ENCODE data around the gene LRP1B.

LRP1B gene

DNA sequence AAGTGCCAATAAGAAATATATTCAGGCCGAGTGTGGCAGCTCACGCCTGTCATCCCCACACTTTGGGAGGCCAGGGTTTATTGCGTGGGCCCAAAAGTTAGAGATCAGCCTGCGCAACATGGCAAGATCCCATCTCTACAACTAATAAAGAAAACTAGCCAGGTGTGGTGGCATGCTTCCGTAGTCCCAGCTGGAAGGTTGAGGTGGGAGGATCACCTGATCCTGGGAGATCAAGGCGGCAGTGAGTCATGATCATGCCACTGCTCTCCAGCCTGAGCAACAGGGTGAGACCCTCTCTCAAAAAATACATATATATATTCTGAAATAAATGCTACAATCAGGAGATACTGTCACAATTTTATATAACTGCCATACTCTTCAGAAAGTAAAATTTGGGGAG lies 1745.9 kb downstream of the LRP1B start:
- Histone ChIP-seq H3K4me3 (ENCODE audit: low read length) (no peak overlapping the region), H3K9me2 (replicated peaks; ENCODE audit: control insufficient read depth, low read length) (no peaks in the 10 kb centered on the region), H3K36me3 (ENCODE audit: control insufficient read depth, low read length) (no peaks in the 10 kb centered on the region), H3K4me1 (ENCODE audit: control insufficient read depth, low read length) (no peaks in the 10 kb centered on the region), H3K4me2 (ENCODE audit: low read length) (no peak overlapping the region), H4K20me1 (ENCODE audit: control insufficient read depth, insufficient read depth, low read depth, low read length) (no peaks in the 10 kb centered on the region), H3K27ac (ENCODE audit: low read depth, low read length) (no peak overlapping the region), H3K9me3 (ENCODE audit: control insufficient read depth, insufficient read depth, low read length) (no peaks in the 10 kb centered on the region), H3K27me3 (ENCODE audit: control insufficient read depth, low read length) (no peaks in the 10 kb centered on the region), H3K79me2 (ENCODE audit: control insufficient read depth, low read length) (no peaks in the 10 kb centered on the region), H3F3A (ENCODE audit: control insufficient read depth, insufficient read depth) (no peaks in the 10 kb centered on the region)
- no peak for TF ChIP-seq EZH2phosphoT487 (IDR thresholded peaks at IDR 0.05; ENCODE audit: borderline replicate concordance, low read length)
- TF ChIP-seq, protein P1, sequence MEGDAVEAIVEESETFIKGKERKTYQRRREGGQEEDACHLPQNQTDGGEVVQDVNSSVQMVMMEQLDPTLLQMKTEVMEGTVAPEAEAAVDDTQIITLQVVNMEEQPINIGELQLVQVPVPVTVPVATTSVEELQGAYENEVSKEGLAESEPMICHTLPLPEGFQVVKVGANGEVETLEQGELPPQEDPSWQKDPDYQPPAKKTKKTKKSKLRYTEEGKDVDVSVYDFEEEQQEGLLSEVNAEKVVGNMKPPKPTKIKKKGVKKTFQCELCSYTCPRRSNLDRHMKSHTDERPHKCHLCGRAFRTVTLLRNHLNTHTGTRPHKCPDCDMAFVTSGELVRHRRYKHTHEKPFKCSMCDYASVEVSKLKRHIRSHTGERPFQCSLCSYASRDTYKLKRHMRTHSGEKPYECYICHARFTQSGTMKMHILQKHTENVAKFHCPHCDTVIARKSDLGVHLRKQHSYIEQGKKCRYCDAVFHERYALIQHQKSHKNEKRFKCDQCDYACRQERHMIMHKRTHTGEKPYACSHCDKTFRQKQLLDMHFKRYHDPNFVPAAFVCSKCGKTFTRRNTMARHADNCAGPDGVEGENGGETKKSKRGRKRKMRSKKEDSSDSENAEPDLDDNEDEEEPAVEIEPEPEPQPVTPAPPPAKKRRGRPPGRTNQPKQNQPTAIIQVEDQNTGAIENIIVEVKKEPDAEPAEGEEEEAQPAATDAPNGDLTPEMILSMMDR (IDR thresholded peaks at IDR 0.05; ENCODE audit: low read depth, low read length, poor library complexity, severe bottlenecking) = no peak

DNA sequence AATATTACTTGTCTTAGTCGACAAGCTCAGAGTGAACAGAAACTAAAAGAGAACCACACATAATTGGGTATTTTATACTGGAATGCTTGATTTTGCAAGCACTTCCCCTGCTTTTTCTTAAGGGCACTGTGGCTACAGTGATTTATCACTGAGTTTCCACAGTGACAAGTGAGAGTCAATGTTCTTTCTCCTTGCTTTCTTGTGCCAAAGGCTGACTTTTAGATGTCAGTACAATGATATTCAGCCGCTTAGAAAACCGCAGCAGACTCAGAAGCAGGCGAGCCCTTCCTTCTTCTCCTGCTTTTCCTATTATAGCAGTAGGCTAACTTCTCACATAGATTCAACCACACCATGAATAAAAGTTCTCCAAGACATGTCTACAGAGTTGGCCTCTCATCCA lies 1747.0 kb downstream of the LRP1B start:
- H3K4me1 ChIP-seq (ENCODE audit: control insufficient read depth, low read length) = no peaks in the 10 kb centered on the region
- no peaks in the 10 kb centered on the region for H3K36me3 ChIP-seq (ENCODE audit: control insufficient read depth, low read length)
- TF ChIP-seq, protein P1 (IDR thresholded peaks at IDR 0.05; ENCODE audit: low read depth, low read length, poor library complexity, severe bottlenecking) = no peak
- TF ChIP-seq EZH2phosphoT487 (IDR thresholded peaks at IDR 0.05; ENCODE audit: borderline replicate concordance, low read length) = no peak
- H3K27me3 ChIP-seq (ENCODE audit: control insufficient read depth, low read length) = no peaks in the 10 kb centered on the region
- no peak overlapping the region for H3K4me3 ChIP-seq (ENCODE audit: low read length)
- no peaks in the 10 kb centered on the region for H3F3A ChIP-seq (ENCODE audit: control insufficient read depth, insufficient read depth)
- no peaks in the 10 kb centered on the region for H3K9me3 ChIP-seq (ENCODE audit: control insufficient read depth, insufficient read depth, low read length)
- no peak overlapping the region for H3K4me2 ChIP-seq (ENCODE audit: low read length)
- H3K27ac ChIP-seq (ENCODE audit: low read depth, low read length) = no peak overlapping the region
- H4K20me1 ChIP-seq (ENCODE audit: control insufficient read depth, insufficient read depth, low read depth, low read length) = no peaks in the 10 kb centered on the region
- no peaks in the 10 kb centered on the region for H3K79me2 ChIP-seq (ENCODE audit: control insufficient read depth, low read length)
- no peaks in the 10 kb centered on the region for H3K9me2 ChIP-seq (replicated peaks; ENCODE audit: control insufficient read depth, low read length)

DNA sequence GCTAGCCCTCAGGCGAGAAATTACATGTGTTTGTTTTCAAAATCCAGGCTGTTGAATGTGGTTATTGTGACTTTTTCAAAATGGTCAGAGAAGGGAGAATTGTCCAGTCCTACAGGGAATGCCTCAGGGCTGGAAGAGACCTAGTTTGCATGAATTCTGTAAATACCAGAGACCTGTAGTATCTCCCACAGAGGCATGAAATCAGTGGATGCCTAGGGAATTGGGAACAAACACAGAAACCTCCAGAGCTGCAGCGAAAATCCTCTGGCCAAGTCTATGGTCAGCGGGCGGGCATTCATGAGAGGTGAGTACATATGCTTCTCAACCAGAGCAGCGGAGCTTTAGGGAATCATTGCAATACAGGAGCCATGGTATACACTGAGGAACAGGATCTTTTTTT lies 1754.1 kb downstream of the LRP1B start:
- Histone ChIP-seq H3K9me3 (ENCODE audit: control insufficient read depth, insufficient read depth, low read length) (no peaks in the 10 kb centered on the region), H3K36me3 (ENCODE audit: control insufficient read depth, low read length) (no peaks in the 10 kb centered on the region), H3K27ac (ENCODE audit: low read depth, low read length) (no peak overlapping the region), H3K9me2 (replicated peaks; ENCODE audit: control insufficient read depth, low read length) (no peaks in the 10 kb centered on the region), H3K27me3 (ENCODE audit: control insufficient read depth, low read length) (no peaks in the 10 kb centered on the region), H3F3A (ENCODE audit: control insufficient read depth, insufficient read depth) (no peaks in the 10 kb centered on the region), H3K4me3 (ENCODE audit: low read length) (no peak overlapping the region), H3K4me2 (ENCODE audit: low read length) (no peak overlapping the region), H3K79me2 (ENCODE audit: control insufficient read depth, low read length) (no peaks in the 10 kb centered on the region), H3K4me1 (ENCODE audit: control insufficient read depth, low read length) (no peaks in the 10 kb centered on the region), H4K20me1 (ENCODE audit: control insufficient read depth, insufficient read depth, low read depth, low read length) (no peaks in the 10 kb centered on the region)
- TF ChIP-seq, protein P1 (IDR thresholded peaks at IDR 0.05; ENCODE audit: low read depth, low read length, poor library complexity, severe bottlenecking) = no peak
- no peak for TF ChIP-seq EZH2phosphoT487 (IDR thresholded peaks at IDR 0.05; ENCODE audit: borderline replicate concordance, low read length)

DNA sequence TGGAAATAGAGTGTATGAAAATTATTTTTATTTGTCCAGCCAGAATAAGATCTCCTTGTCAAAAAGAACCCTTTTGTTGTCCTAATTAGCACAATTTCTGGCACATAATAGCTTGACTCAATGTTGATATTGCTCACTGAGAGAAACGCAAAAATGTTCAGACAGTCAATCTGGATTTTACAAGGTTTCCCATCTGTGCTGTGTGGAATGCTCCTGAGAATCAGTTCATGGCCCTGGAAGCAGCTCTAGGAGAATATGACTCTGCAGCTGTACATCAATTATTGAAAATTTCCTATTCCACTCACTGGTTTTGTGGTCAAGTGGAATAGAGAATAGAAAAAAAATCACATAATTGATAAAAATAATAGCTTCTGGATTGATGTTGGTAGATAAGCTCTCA lies 1767.7 kb downstream of the LRP1B start:
- TF ChIP-seq, protein P1 (IDR thresholded peaks at IDR 0.05; ENCODE audit: low read depth, low read length, poor library complexity, severe bottlenecking) = no peak
- no peak for TF ChIP-seq EZH2phosphoT487 (IDR thresholded peaks at IDR 0.05; ENCODE audit: borderline replicate concordance, low read length)
- Histone ChIP-seq H3K36me3 (ENCODE audit: control insufficient read depth, low read length) (no peaks in the 10 kb centered on the region), H3K9me2 (replicated peaks; ENCODE audit: control insufficient read depth, low read length) (no peaks in the 10 kb centered on the region), H3F3A (ENCODE audit: control insufficient read depth, insufficient read depth) (no peaks in the 10 kb centered on the region), H3K4me1 (ENCODE audit: control insufficient read depth, low read length) (no peaks in the 10 kb centered on the region), H4K20me1 (ENCODE audit: control insufficient read depth, insufficient read depth, low read depth, low read length) (no peaks in the 10 kb centered on the region), H3K9me3 (ENCODE audit: control insufficient read depth, insufficient read depth, low read length) (no peaks in the 10 kb centered on the region), H3K79me2 (ENCODE audit: control insufficient read depth, low read length) (no peaks in the 10 kb centered on the region), H3K4me2 (ENCODE audit: low read length) (no peak overlapping the region), H3K4me3 (ENCODE audit: low read length) (no peak overlapping the region), H3K27me3 (ENCODE audit: control insufficient read depth, low read length) (no peaks in the 10 kb centered on the region), H3K27ac (ENCODE audit: low read depth, low read length) (no peak overlapping the region)
